ENCODE measurements around the gene METRNL.

The METRNL gene

DNA sequence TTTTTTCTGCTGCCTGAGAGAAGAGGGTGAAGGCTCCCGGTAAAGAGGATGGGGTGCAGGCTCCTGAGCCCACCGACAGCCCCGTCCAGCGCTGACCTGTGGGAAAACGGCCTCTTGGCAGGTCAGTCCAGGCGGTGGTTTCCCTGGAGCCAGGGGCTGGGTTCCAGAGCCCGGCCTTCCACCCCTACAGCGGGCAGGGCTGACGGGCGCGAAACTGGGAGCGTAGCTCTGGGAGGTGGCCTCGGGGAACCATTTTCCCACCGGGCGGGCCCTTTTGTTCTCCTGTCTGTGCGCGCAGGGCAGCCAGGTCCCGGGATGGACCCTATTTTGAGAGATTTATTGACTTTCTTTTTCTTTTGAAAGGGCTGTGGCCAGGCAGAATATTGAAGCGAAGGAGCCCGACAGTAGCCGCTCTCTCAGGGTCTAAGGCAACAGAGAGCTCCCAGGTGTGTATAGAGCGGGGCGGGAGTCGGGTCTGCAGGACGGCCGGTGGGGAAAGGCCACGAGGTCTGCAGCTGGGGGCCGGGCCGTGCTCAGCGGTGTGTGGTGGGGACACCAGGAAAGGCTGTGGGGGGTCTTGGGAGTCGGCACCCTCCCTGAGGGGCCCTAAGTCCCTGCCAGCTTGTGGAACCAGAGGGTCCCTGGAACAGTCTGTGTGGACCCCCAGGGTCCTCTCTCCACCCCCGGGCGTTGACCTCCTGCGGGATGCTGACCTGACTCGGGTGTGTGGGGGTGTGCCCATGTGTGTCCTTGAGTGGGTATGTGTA is 32.3 kb downstream of the METRNL start:
- Histone ChIP-seq H3K27ac (ENCODE audit: low read depth, low read length) (no peak overlapping the region), H3K27me3 (ENCODE audit: control insufficient read depth, insufficient read depth, low read length) (no peaks in the 10 kb centered on the region), H3K4me3 (ENCODE audit: low read depth, low read length) (no peak overlapping the region), H3K36me3 (ENCODE audit: control insufficient read depth, insufficient read depth, low read length) (no peaks in the 10 kb centered on the region), H3K4me1 (ENCODE audit: control insufficient read depth, insufficient read depth, low read length) (0 out of 2 replicates have a peak, but pooled peaks cover 6% of the 10 kb centered on the region), H3K9me3 (ENCODE audit: control insufficient read depth, insufficient read depth, low read length) (no peaks in the 10 kb centered on the region), H3K9ac (ENCODE audit: low read depth, low read length) (no peak overlapping the region)

DNA sequence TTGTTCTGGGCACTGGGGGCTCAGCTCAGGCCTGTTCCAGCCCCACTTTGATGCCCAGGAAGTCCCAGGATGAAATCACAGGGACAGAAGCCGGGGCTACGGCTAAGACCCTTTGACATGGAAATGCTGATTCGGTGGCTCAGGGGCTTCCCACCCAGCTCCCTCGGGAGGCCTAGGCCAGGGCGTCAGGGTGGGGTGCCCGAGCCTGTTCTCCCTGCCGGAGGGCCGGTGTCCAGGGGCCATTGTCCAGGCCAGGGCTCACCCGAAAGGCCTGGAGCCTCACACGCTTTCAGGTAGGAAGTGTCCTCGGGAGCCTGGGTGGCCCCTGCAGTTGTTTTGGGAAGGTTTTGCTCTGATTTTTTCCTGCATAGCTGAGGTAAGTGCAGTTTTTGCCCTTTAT is 34.0 kb downstream of the METRNL start:
- H3K9ac ChIP-seq (ENCODE audit: low read depth, low read length), result no peak overlapping the region
- no peaks in the 10 kb centered on the region for H3K27me3 ChIP-seq (ENCODE audit: control insufficient read depth, insufficient read depth, low read length)
- no peak overlapping the region for H3K27ac ChIP-seq (ENCODE audit: low read depth, low read length)
- no peaks in the 10 kb centered on the region for H3K36me3 ChIP-seq (ENCODE audit: control insufficient read depth, insufficient read depth, low read length)
- H3K4me3 ChIP-seq (ENCODE audit: low read depth, low read length), result no peak overlapping the region
- 0 out of 2 replicates have a peak, but pooled peaks cover 6% of the 10 kb centered on the region for H3K4me1 ChIP-seq (ENCODE audit: control insufficient read depth, insufficient read depth, low read length)
- H3K9me3 ChIP-seq (ENCODE audit: control insufficient read depth, insufficient read depth, low read length), result no peaks in the 10 kb centered on the region

DNA sequence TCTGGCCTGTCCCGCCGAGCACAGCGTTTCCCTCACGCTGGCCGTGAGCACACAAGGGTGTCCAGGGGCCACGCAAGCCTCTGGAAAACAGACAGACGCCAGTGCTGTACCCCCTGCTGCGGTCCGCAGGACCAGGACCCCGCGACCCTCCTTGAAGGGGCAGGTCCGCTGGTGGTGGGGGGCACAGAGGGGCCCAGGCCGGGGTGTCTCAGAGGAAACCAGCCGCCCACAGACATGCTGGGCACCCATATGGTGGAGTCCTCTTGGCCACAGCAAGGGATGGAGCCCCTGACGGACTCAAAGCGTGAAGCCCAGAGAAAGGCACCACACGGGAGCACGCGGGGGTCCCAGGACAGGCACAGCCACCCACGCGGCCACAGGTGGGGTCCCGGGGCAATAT is 34.4 kb downstream of the METRNL start:
- Histone ChIP-seq H3K9ac (ENCODE audit: low read depth, low read length) (no peak overlapping the region), H3K9me3 (ENCODE audit: control insufficient read depth, insufficient read depth, low read length) (no peaks in the 10 kb centered on the region), H3K4me1 (ENCODE audit: control insufficient read depth, insufficient read depth, low read length) (0 out of 2 replicates have a peak, but pooled peaks cover 6% of the 10 kb centered on the region), H3K36me3 (ENCODE audit: control insufficient read depth, insufficient read depth, low read length) (no peaks in the 10 kb centered on the region), H3K27me3 (ENCODE audit: control insufficient read depth, insufficient read depth, low read length) (no peaks in the 10 kb centered on the region), H3K4me3 (ENCODE audit: low read depth, low read length) (no peak overlapping the region), H3K27ac (ENCODE audit: low read depth, low read length) (no peak overlapping the region)

DNA sequence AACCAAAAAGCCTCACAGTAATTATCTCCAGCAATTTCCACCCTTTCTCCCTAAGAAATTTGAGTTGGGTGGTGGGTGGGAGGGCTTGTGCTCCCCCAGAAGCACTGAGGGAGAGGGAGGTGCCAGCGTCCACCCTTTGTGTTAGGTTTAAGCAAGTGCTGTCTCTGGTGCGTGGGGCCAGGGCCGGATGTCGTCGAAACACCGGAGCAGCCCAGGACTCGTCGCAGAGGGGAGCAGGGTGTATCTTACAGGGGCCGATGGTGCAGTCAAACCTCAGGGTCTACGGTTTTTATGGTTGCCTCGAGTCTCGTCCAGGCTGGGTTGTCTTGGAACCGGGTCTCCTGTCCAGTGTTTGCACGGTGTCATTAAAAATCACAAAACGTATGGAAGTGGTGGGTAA is 35.3 kb downstream of the METRNL start:
- Histone ChIP-seq H3K27me3 (ENCODE audit: control insufficient read depth, insufficient read depth, low read length) (no peaks in the 10 kb centered on the region), H3K4me1 (ENCODE audit: control insufficient read depth, insufficient read depth, low read length) (0 out of 2 replicates have a peak, but pooled peaks cover 6% of the 10 kb centered on the region), H3K9me3 (ENCODE audit: control insufficient read depth, insufficient read depth, low read length) (no peaks in the 10 kb centered on the region), H3K27ac (ENCODE audit: low read depth, low read length) (no peak overlapping the region), H3K9ac (ENCODE audit: low read depth, low read length) (no peak overlapping the region), H3K36me3 (ENCODE audit: control insufficient read depth, insufficient read depth, low read length) (no peaks in the 10 kb centered on the region), H3K4me3 (ENCODE audit: low read depth, low read length) (no peak overlapping the region)

DNA sequence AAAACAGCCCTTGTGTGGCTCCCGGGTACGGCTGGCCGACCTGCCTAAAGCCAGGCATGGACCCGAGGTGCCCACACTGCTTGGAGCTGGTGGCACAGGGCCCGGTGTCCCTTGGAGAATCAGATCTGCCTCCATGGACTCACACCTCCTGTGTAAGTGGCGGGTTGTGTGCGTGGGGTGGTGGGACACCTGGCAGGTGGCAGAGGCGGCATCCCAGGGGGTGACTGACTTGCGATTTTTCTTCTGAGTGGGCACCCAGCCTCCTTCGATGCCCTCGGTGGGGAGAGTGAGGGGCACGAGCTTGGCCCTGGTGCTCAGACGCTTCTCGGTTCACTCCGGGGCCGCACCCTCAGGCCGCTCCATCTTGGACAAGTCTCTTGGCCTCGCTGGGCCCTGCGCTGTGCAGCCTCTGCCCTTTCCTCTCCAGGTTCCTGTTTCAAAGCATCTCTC is 35.8 kb downstream of the METRNL start:
- H3K27me3 ChIP-seq (ENCODE audit: control insufficient read depth, insufficient read depth, low read length), result peaks cover 2% of the 10 kb centered on the region; the same call in 1 of the 2 replicates
- H3K36me3 ChIP-seq (ENCODE audit: control insufficient read depth, insufficient read depth, low read length), result no peaks in the 10 kb centered on the region
- H3K9ac ChIP-seq (ENCODE audit: low read depth, low read length), result no peak overlapping the region
- no peak overlapping the region for H3K27ac ChIP-seq (ENCODE audit: low read depth, low read length)
- H3K4me3 ChIP-seq (ENCODE audit: low read depth, low read length), result no peak overlapping the region
- 0 out of 2 replicates have a peak, but pooled peaks cover 6% of the 10 kb centered on the region for H3K4me1 ChIP-seq (ENCODE audit: control insufficient read depth, insufficient read depth, low read length)
- H3K9me3 ChIP-seq (ENCODE audit: control insufficient read depth, insufficient read depth, low read length), result no peaks in the 10 kb centered on the region

DNA sequence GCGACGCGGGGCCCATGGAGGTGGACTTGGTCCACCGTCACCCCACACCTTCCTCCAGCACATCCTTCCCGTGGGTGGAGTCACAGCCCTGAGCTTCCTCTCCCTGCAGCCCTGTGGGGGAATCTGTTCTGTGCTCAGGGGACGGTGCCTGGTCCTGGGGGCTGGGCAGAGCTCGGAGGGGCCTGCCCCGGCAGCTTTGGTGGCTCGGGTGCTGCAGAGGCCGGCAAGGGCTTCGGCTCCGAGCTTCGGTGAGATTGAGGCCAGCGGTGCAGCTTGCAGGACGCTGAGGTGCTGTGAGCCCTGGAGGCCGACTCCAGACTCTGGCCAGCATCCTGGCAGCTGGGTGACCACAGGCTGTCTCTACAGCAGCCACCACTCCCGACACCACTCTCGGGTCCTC is 36.4 kb downstream of the METRNL start:
- Histone ChIP-seq H3K4me3 (ENCODE audit: low read depth, low read length) (no peak overlapping the region), H3K4me1 (ENCODE audit: control insufficient read depth, insufficient read depth, low read length) (0 out of 2 replicates have a peak, but pooled peaks cover 6% of the 10 kb centered on the region), H3K9me3 (ENCODE audit: control insufficient read depth, insufficient read depth, low read length) (no peaks in the 10 kb centered on the region), H3K27me3 (ENCODE audit: control insufficient read depth, insufficient read depth, low read length) (peaks cover 7% of the 10 kb centered on the region), H3K27ac (ENCODE audit: low read depth, low read length) (no peak overlapping the region), H3K36me3 (ENCODE audit: control insufficient read depth, insufficient read depth, low read length) (no peaks in the 10 kb centered on the region), H3K9ac (ENCODE audit: low read depth, low read length) (no peak overlapping the region)

DNA sequence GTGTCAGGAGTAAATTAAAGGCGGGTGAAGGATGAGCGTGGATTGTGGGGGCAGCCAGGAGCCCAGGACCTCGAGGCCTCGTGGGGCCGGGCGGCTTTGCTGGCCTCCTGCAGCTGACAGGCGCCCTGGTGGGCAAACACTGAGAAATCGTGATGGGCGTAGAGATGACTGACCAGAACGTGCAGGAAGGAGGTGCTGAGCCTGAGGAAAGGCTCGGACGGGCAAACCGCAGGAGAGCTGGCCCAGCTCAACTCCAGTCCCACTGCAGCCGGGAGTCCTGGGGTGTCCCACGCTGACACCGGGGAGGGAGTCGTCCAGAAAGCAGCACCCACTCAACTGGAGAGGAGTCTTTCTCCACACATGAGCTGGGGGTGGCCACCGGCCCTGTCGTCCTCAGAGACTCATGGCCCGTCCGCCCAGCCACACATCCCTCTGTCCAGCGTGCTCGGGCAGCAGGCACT is 36.9 kb downstream of the METRNL start:
- Histone ChIP-seq H3K9me3 (ENCODE audit: control insufficient read depth, insufficient read depth, low read length) (no peaks in the 10 kb centered on the region), H3K4me1 (ENCODE audit: control insufficient read depth, insufficient read depth, low read length) (0 out of 2 replicates have a peak, but pooled peaks cover 6% of the 10 kb centered on the region), H3K4me3 (ENCODE audit: low read depth, low read length) (no peak overlapping the region), H3K36me3 (ENCODE audit: control insufficient read depth, insufficient read depth, low read length) (no peaks in the 10 kb centered on the region), H3K9ac (ENCODE audit: low read depth, low read length) (no peak overlapping the region), H3K27me3 (ENCODE audit: control insufficient read depth, insufficient read depth, low read length) (peaks cover 7% of the 10 kb centered on the region), H3K27ac (ENCODE audit: low read depth, low read length) (no peak overlapping the region)

DNA sequence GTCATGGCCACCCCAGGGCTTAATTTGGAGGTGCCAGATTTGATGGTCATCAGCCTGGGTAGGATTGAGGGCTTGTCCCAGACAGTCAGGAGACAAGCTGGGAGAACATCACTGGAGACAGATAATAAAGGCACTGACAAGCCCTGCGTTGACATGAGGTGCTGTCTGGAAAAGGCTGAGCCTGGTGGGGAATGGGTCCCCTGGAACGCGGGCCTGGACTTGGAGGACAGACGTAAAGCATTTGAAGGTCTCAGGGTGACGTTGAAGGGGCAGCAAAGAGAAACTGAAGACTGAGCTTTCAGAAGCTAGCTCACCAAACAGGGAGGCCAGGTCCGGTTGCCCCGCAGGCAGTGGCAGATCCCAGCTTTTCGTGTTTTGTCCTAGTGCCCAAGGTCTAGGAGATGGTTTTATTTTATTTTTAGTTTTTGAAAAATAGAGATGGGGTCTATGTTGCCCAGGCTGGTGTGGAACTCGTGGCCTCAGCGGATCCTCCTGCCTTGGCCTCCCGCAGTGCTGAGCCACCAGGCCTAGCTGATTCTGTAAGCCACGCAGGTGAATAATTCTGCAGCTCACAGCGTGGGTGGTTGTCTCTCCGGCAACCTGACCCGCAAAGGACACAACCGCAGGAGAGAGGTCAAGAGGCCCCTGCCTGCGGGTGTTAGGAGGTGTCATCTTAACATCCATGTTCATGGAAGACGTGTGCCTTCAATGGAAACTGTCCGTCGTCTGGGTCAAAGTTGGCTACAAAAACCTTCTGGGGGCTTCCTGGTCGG is 37.6 kb downstream of the METRNL start:
- no peaks in the 10 kb centered on the region for H3K9me3 ChIP-seq (ENCODE audit: control insufficient read depth, insufficient read depth, low read length)
- peaks cover 11% of the 10 kb centered on the region for H3K4me1 ChIP-seq (ENCODE audit: control insufficient read depth, insufficient read depth, low read length)
- H3K9ac ChIP-seq (ENCODE audit: low read depth, low read length), result no peak overlapping the region
- H3K27me3 ChIP-seq (ENCODE audit: control insufficient read depth, insufficient read depth, low read length), result peaks cover 14% of the 10 kb centered on the region
- H3K4me3 ChIP-seq (ENCODE audit: low read depth, low read length), result no peak overlapping the region
- H3K36me3 ChIP-seq (ENCODE audit: control insufficient read depth, insufficient read depth, low read length), result no peaks in the 10 kb centered on the region
- no peak overlapping the region for H3K27ac ChIP-seq (ENCODE audit: low read depth, low read length)

DNA sequence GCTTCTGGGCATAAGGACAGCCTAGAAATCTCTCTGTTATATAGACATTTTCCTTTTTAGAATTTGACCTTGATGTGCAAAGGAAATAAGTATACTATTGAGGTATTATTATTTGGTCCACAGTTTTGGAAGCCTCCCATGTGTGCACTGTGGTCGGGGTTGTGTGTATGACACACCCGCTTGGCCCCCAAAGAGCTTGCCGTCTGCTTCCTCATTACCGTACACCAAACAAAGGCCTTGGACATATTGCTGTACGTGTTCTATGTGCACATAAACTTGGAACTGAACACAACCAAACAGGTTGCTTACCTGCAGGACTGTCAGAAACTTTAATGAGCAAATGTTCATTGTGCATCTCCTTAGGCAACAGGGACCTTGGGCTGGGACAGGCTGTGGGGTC is 38.2 kb downstream of the METRNL start:
- H3K9me3 ChIP-seq (ENCODE audit: control insufficient read depth, insufficient read depth, low read length), result no peaks in the 10 kb centered on the region
- no peak overlapping the region for H3K4me3 ChIP-seq (ENCODE audit: low read depth, low read length)
- H3K27ac ChIP-seq (ENCODE audit: low read depth, low read length), result no peak overlapping the region
- H3K9ac ChIP-seq (ENCODE audit: low read depth, low read length), result no peak overlapping the region
- peaks cover 20% of the 10 kb centered on the region for H3K27me3 ChIP-seq (ENCODE audit: control insufficient read depth, insufficient read depth, low read length)
- H3K4me1 ChIP-seq (ENCODE audit: control insufficient read depth, insufficient read depth, low read length), result peaks cover 12% of the 10 kb centered on the region
- no peaks in the 10 kb centered on the region for H3K36me3 ChIP-seq (ENCODE audit: control insufficient read depth, insufficient read depth, low read length)

DNA sequence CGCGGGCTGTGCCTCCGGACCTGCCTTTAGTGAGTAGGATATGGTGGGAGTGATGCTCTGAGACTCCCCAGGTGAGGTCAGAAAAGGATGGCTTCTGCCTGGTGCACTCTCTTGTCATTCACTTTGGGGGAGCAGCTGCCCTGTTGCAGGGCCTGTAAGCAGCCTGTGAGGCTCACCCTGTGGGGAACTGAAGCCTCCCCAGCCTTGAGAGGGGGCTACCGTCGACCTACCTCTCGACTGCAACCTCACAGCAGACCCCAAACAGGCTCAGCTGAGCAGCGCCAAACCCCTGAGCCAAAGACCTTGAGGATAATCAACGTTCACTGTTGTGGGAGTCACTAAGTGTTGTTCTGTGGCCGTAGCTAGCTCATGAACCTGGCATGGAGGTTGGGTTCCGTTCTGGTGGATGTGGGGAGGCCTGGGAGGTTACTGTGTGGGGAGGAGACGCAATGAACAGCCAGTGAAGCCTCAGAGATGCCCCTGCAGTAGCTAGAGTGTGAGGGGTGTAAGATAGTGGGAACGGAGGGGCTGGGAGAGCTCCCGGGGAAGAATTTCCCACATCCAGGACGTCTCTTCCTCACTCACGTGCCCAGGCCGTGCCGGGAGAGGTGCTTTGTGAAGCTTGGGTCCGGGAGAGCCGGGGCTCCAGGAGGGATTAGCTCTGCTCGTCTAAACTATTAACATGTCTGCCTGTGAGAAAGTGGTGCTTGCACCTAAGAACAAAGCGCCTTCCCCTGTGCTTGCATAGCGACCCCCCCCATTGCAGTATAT is 38.8 kb downstream of the METRNL start:
- peaks cover 10% of the 10 kb centered on the region for H3K4me1 ChIP-seq (ENCODE audit: control insufficient read depth, insufficient read depth, low read length)
- no peaks in the 10 kb centered on the region for H3K9me3 ChIP-seq (ENCODE audit: control insufficient read depth, insufficient read depth, low read length)
- no peak overlapping the region for H3K9ac ChIP-seq (ENCODE audit: low read depth, low read length)
- peaks cover 26% of the 10 kb centered on the region for H3K27me3 ChIP-seq (ENCODE audit: control insufficient read depth, insufficient read depth, low read length)
- H3K36me3 ChIP-seq (ENCODE audit: control insufficient read depth, insufficient read depth, low read length), result no peaks in the 10 kb centered on the region
- H3K4me3 ChIP-seq (ENCODE audit: low read depth, low read length), result no peak overlapping the region
- H3K27ac ChIP-seq (ENCODE audit: low read depth, low read length), result no peak overlapping the region
